GM19099 (cell line): ENCODE data around the gene IPO11.

ENCODE experiments used
- POLR2A ChIP-seq: IDR thresholded peaks from 3 replicates; pipeline ENCODE4 v1.6.1; 2011; ENCODE audit warnings: low read depth; ENCODE audit not compliant: insufficient read length; ENCODE audit errors: extremely low read depth

Gene IPO11

DNA sequence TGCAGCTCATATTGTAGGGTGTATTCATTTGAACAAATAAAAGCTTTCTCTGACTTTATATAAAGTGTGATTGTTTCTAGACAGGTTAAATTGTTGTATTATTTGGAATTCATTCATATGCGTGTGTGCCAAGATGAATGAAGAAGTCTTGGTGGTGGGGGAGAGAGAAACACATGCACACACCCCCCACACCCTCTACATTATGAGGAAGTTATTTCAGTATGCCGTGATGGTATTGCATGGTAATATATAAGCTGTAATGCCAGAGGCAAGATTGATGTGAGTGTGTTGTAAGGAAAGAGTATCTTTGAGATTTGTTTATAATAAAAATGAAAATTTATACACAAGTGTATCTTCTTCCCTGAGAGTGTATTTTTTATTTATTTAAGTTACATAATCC is 71.0 kb downstream of the IPO11 start:
- TF ChIP-seq POLR2A, result no peak

GRCh38 chr5:62486672-62487071 is 74.1 kb downstream of the IPO11 start:
- TF ChIP-seq POLR2A, result no peak

DNA sequence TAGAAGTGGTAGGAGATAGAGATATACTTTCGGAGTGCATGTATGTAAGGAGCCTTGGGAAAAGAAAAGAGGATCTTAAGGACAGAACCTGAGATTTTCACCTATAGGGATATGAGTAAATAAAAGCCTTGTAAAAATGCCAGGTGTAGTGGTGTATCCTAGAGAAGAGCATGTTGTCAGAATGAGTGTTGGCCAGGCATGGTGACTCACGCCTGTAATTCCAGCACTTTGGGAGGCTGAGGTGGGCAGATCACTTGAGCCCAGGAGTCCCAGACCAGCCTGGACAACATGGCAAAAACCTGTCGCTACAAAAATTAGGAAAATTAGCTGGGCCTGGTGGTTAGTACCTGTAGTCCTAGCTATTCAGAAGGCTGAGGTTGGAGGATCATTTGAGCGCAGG is 76.0 kb downstream of the IPO11 start:
- TF ChIP-seq POLR2A, result no peak

GRCh38 chr5:62489471-62489870 is 76.9 kb downstream of the IPO11 start:
- no peak for TF ChIP-seq POLR2A

- no peak for TF ChIP-seq POLR2A
Measured at GRCh38 chr5:62494772-62495171, 82.2 kb downstream of the IPO11 start.

DNA sequence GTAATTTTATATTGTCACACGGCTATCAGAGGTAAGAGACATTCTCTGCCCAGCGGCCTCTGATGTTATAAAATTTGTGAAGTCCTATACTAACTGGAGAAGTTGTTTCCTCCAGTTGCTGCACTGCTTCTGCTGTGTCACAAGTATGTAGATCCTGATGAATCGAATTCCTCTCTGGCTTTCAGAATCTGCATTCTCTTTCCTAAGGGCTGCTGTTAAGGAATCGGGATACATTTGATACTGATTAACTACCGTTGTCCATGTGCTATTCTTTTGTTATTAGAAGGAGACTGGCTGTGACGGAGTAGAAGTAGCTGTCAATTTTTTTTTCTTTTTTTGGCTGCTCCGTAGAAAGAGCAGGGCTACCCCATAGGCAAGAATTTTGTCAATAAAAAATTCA is 84.3 kb downstream of the IPO11 start:
- no peak for TF ChIP-seq POLR2A

- no peak for TF ChIP-seq POLR2A
Measured at GRCh38 chr5:62498961-62499360, 86.4 kb downstream of the IPO11 start.

GRCh38 chr5:62499756-62500155 is 87.2 kb downstream of the IPO11 start:
- TF ChIP-seq POLR2A, result no peak

DNA sequence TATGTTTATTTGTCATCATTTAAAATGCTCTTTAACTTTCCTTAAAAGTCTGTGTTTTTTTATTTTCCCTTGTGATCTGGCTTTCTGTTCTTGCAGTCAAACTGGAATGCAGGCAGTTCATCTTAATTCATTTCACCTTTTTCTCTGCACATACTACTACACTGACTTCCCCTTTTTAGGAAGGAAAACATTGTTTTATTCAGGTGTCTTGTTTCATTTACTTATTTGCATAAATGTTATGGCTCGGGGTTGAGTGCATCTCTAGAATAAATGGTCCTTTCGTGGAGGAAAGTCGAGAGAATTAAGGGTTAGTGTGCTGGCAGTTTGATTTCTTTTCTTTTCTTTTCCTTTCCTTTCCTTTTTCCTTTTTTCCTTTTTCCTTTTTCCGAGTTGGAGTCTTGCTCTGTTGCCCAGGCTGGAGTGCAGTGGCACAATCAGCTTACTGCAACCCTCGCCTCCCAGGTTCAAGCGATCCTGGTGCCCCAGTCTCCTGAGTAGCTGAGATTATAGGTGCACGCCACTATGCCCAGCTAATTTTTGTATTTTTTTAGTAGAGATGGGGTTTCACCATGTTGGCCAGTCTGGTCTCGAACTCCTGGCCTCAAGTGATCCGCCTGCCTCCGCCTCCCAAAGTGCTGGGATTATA is 90.0 kb downstream of the IPO11 start:
- TF ChIP-seq POLR2A, result no peak

- no peak for TF ChIP-seq POLR2A
Measured at GRCh38 chr5:62504129-62504528, 91.6 kb downstream of the IPO11 start.

GRCh38 chr5:62506659-62507460 is 94.3 kb downstream of the IPO11 start:
- no peak for TF ChIP-seq POLR2A

GRCh38 chr5:62509806-62510205 is 97.2 kb downstream of the IPO11 start:
- TF ChIP-seq POLR2A, result no peak

DNA sequence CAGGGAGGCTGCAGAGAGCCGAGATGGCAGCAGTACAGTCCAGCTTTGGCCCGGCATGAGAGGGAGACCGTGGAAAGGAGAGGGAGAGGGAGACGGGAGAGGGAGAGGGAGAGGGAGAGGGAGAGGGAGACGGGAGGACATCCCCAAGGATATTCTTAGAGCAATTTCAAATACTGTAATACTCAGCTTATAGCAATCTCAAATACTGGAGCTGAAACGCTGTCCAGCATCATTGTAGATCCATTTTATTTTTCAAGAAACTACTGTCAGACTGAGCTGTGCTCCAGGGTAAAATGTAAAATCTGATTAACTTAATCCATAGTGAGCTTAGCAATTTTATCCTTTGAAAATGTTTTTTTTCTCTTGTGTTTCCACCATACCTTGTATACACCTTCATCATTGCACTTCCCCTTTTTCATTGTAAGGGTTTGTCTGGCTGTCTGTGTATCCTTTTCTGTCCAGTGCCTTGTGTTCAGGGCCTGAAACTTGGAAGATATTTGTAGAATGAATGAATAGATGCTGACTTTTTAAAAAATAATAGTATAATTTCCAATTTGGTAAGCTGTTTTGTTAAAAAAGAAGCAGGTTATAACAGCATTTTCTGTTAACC is 102.1 kb downstream of the IPO11 start:
- TF ChIP-seq POLR2A, result no peak

DNA sequence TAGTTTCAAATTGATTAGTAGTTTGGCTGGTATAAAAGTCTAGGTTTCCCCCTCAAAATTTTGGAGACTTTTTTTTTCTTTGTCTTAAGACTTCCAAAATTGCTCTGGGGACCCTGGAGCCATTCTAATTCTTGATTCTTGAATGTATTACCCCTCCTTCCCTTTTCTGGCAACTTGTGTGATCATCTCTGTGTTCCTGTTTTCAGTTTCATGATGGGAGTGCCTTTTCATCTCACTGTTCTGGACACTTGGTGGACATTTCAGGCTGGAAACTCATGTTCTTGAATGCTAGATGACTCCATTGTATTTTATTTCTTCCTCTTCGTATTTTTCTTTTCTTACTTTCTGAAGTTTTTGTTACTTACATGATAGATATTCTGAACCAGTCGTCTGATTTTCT is 108.8 kb downstream of the IPO11 start:
- TF ChIP-seq POLR2A, result no peak

DNA sequence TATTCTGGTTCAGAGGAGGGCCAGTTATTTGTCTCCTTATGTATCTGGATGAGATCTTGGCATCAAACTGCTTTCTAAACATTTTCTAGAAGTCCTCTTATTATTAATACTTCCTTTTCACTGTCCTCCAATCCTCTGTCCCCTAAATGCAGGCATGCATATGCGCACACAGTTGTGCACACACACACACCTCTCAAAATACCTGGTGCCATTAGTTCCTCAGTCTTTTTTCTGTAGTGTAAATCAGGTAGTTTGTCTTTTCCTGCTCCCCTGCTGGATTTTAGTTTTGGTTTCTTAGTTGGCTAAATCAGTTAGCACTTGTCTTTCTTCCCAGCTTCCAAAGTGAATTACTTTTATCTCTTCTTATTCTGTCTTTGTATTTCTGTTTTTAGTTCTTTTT is 110.2 kb downstream of the IPO11 start:
- TF ChIP-seq POLR2A, result no peak

DNA sequence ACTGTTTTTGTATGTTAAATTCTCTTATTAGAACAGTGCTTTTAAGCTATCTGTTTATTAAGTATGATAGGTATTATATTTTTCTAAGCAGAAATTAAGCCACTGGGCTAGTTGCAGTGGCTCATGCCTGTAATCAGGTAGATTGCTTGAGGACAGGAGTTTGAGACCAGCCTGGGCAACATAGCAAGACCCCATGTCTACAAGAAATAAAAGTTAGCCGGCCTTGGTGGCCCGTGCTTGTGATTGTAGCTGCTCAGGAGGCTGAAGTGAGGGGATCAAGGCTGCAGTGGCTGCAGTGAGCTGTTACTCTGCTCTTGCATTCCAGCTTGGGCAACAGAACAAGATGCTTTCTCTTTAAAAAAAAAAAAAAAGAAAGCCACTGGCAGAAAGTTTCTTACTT is 121.0 kb downstream of the IPO11 start:
- TF ChIP-seq POLR2A, result no peak

- TF ChIP-seq POLR2A, result no peak
Measured at GRCh38 chr5:62534461-62535236, 122.1 kb downstream of the IPO11 start.
